HG02870 (cell line): ENCODE measurements around the gene L2HGDH.
A peak's percentile ranks its signal among the peaks of the same experiment; 100 is the strongest.
"Not testable (repeated sequence)": the region's sequence is repeated elsewhere in the genome, so short reads cannot be mapped to it uniquely, and the experiment has no call there.

Experiments used
- ATAC-seq: cut with Tn5 transposase; IDR thresholded peaks from one replicate; pipeline ENCODE4 v1.9.1; 2021; ENCODE audit warnings: mild to moderate bottlenecking, moderate library complexity; ENCODE audit not compliant: unreplicated experiment

The L2HGDH gene

GRCh38 chr14:50340045-50340444 is 28.0 kb upstream of the L2HGDH start:
- ATAC-seq, result no peak

- no peak for ATAC-seq
Measured at GRCh38 chr14:50339178-50339804, 27.3 kb upstream of the L2HGDH start.

- no peak for ATAC-seq
Measured at GRCh38 chr14:50338587-50338986, 26.6 kb upstream of the L2HGDH start.

- ATAC-seq, result no peak
Measured at GRCh38 chr14:50335989-50336824, 24.2 kb upstream of the L2HGDH start.

GRCh38 chr14:50335389-50335788 is 23.4 kb upstream of the L2HGDH start:
- ATAC-seq, result no peak

GRCh38 chr14:50334211-50334610 is 22.2 kb upstream of the L2HGDH start:
- no peak for ATAC-seq

- no peak for ATAC-seq
Measured at GRCh38 chr14:50333014-50333509, 21.0 kb upstream of the L2HGDH start.

- ATAC-seq, result no peak
Measured at GRCh38 chr14:50331596-50331995, 19.6 kb upstream of the L2HGDH start.

GRCh38 chr14:50321009-50321660 is 9.1 kb upstream of the L2HGDH start:
- peak; percentile 82 for ATAC-seq

- no peak for ATAC-seq
Measured at GRCh38 chr14:50320283-50320682, 8.3 kb upstream of the L2HGDH start.

- ATAC-seq, result no peak
Measured at GRCh38 chr14:50319721-50320120, 7.7 kb upstream of the L2HGDH start.

GRCh38 chr14:50319293-50319692 is 7.3 kb upstream of the L2HGDH start:
- ATAC-seq, result no peak

GRCh38 chr14:50318031-50318626 is 6.1 kb upstream of the L2HGDH start:
- no peak for ATAC-seq

- not testable (repeated sequence) for ATAC-seq
Measured at GRCh38 chr14:50314098-50314497, 2.1 kb upstream of the L2HGDH start.

GRCh38 chr14:50312734-50313054 is 665 bp upstream of the L2HGDH start:
- peak; percentile 21 for ATAC-seq

GRCh38 chr14:50311337-50311971 is 575 bp downstream of the L2HGDH start:
- no peak for ATAC-seq

GRCh38 chr14:50310445-50310844 is 1.6 kb downstream of the L2HGDH start:
- no peak for ATAC-seq

- no peak for ATAC-seq
Measured at GRCh38 chr14:50308363-50308915, 3.6 kb downstream of the L2HGDH start.

- ATAC-seq, result no peak
Measured at GRCh38 chr14:50303744-50304471, 8.1 kb downstream of the L2HGDH start.

- no peak for ATAC-seq
Measured at GRCh38 chr14:50301914-50302313, 10.1 kb downstream of the L2HGDH start.
